ENCODE data around the gene PIGT.

PIGT gene

GRCh38 chr20:45459606-45460005, 43.7 kb downstream of the PIGT start:
- H3K4me3 ChIP-seq (ENCODE audit: low read depth, low read length) = no peak overlapping the region
- DNase-seq (ENCODE audit: low read depth) = no peak
- no peak for TF ChIP-seq CTCF (IDR thresholded peaks at IDR 0.05; ENCODE audit: insufficient read depth, low read depth, low read length, missing control alignments)

- no peak for DNase-seq (ENCODE audit: low read depth)
- TF ChIP-seq CTCF (IDR thresholded peaks at IDR 0.05; ENCODE audit: insufficient read depth, low read depth, low read length, missing control alignments) = no peak
- no peak overlapping the region for H3K4me3 ChIP-seq (ENCODE audit: low read depth, low read length)
These were observed 45.3 kb downstream of the PIGT start for GRCh38 chr20:45461225-45461624.

- H3K4me3 ChIP-seq (ENCODE audit: low read depth, low read length) = no peak overlapping the region
- DNase-seq (ENCODE audit: low read depth) = no peak
- TF ChIP-seq CTCF (IDR thresholded peaks at IDR 0.05; ENCODE audit: insufficient read depth, low read depth, low read length, missing control alignments) = no peak
These were observed 47.0 kb downstream of the PIGT start for GRCh38 chr20:45462711-45463509.

GRCh38 chr20:45463709-45464108, 47.8 kb downstream of the PIGT start:
- no peak for DNase-seq (ENCODE audit: low read depth)
- no peak overlapping the region for H3K4me3 ChIP-seq (ENCODE audit: low read depth, low read length)

GRCh38 chr20:45465491-45466266, 49.7 kb downstream of the PIGT start:
- no peak for TF ChIP-seq CTCF (IDR thresholded peaks at IDR 0.05; ENCODE audit: insufficient read depth, low read depth, low read length, missing control alignments)
- DNase-seq (ENCODE audit: low read depth) = no peak
- no peak overlapping the region for H3K4me3 ChIP-seq (ENCODE audit: low read depth, low read length)

More at GRCh38 chr20:45463709-45464108, 47.8 kb downstream of the PIGT start:
- TF ChIP-seq CTCF (IDR thresholded peaks at IDR 0.05; ENCODE audit: insufficient read depth, low read depth, low read length, missing control alignments) = no peak

GRCh38 chr20:45467172-45467571, 51.2 kb downstream of the PIGT start:
- no peak for DNase-seq (ENCODE audit: low read depth)
- no peak overlapping the region for H3K4me3 ChIP-seq (ENCODE audit: low read depth, low read length)
- TF ChIP-seq CTCF (IDR thresholded peaks at IDR 0.05; ENCODE audit: insufficient read depth, low read depth, low read length, missing control alignments) = no peak
